ENCODE measurements around the gene HDGFL3. TPM values are rescaled to one million over a fixed set of nuclear protein-coding genes. Genes with fewer than 3 reads are reported as not detected.

HDGFL3 gene
- total RNA-seq, 1 donor = 52.0 TPM

GRCh38 chr15:83207009-83207659 is 489 bp downstream of the HDGFL3 start:
- DNase-seq (ENCODE audit: low read depth) = peak; percentile 14
- H3K4me3 ChIP-seq (ENCODE audit: low read depth, low read length) = peak overlapping the region; percentile 71
- TF ChIP-seq CTCF (IDR thresholded peaks at IDR 0.05; ENCODE audit: insufficient read depth, low read length) = no peak

- no peak for TF ChIP-seq CTCF (IDR thresholded peaks at IDR 0.05; ENCODE audit: insufficient read depth, low read length)
- DNase-seq (ENCODE audit: low read depth) = peak; percentile 21
- H3K4me3 ChIP-seq (ENCODE audit: low read depth, low read length) = peak overlapping the region; percentile 71
Measured at GRCh38 chr15:83206526-83207008, 1.1 kb downstream of the HDGFL3 start.

GRCh38 chr15:83205725-83206324 is 1.8 kb downstream of the HDGFL3 start:
- peak; percentile 84 for DNase-seq (ENCODE audit: low read depth)
- TF ChIP-seq CTCF (IDR thresholded peaks at IDR 0.05; ENCODE audit: insufficient read depth, low read length) = no peak
- peak overlapping the region; percentile 71 for H3K4me3 ChIP-seq (ENCODE audit: low read depth, low read length)

- no peak for TF ChIP-seq CTCF (IDR thresholded peaks at IDR 0.05; ENCODE audit: insufficient read depth, low read length)
- no peak for DNase-seq (ENCODE audit: low read depth)
- H3K4me3 ChIP-seq (ENCODE audit: low read depth, low read length) = no peak overlapping the region
Measured at GRCh38 chr15:83204697-83205096, 2.9 kb downstream of the HDGFL3 start.

GRCh38 chr15:83203543-83203942 is 4.1 kb downstream of the HDGFL3 start:
- no peak for DNase-seq (ENCODE audit: low read depth)
- no peak overlapping the region for H3K4me3 ChIP-seq (ENCODE audit: low read depth, low read length)
- no peak for TF ChIP-seq CTCF (IDR thresholded peaks at IDR 0.05; ENCODE audit: insufficient read depth, low read length)

DNA sequence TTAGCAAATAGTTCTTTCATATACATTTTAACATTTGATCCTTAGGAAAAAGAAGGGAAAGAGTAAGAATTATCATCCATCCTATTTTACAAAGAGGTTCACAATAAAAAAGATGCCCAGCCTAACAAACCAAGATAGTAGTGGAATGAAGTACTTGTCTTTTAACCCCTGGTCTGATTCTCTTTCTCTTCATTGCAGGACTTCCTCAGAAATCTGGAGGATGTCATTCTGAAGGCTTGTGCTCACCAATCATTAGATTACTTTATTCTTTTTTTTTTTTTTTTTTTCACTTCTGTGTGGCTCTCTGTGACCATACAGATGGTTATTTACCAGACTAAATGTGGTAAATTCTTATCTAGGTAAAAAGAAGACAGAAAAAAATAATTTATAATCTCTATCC is 7.0 kb downstream of the HDGFL3 start:
- H3K4me3 ChIP-seq (ENCODE audit: low read depth, low read length) = no peak overlapping the region
- peak; percentile 31 for DNase-seq (ENCODE audit: low read depth)
- TF ChIP-seq CTCF (IDR thresholded peaks at IDR 0.05; ENCODE audit: insufficient read depth, low read length) = no peak
